GM12891 (cell line): Measurements from ENCODE around the gene TNNT1.

Experiments
- POLR2A ChIP-seq: IDR thresholded peaks from 2 replicates; pipeline ENCODE4 v1.6.1; 2011; ENCODE audit warnings: low read depth, low read length, control low read depth
- POLR2AphosphoS5 ChIP-seq: IDR thresholded peaks from 2 replicates; pipeline ENCODE4 v1.6.1; 2011; ENCODE audit warnings: low read depth, low read length, control low read depth
- SPI1 ChIP-seq: IDR thresholded peaks from 2 replicates; pipeline ENCODE4 v1.6.1; 2011; ENCODE audit warnings: low read depth, low read length, control low read depth
- TAF1 ChIP-seq: IDR thresholded peaks from 2 replicates; pipeline ENCODE4 v1.6.1; 2011; ENCODE audit warnings: low read depth, low read length, control low read depth

- TF ChIP-seq SPI1 (no peak), POLR2A (no peak), TAF1 (no peak), POLR2AphosphoS5 (no peak)
Observed at GRCh38 chr19:55173186-55173713, 24.2 kb upstream of the TNNT1 start.
